ENCODE data around the gene RPS21. TPM values are rescaled to one million over a fixed set of nuclear protein-coding genes. Genes with fewer than 3 reads are reported as not detected.

RPS21 gene
- polyA plus RNA-seq, 1 donor from 2014 or later, result 1,633 TPM

- Histone ChIP-seq H3K27ac (ENCODE audit: low read length) (no peak overlapping the region), H3F3A (ENCODE audit: insufficient read depth, low read length, poor library complexity, severe bottlenecking) (no peaks in the 10 kb centered on the region), H3K79me2 (replicated peaks; ENCODE audit: insufficient read depth, low read length) (no peaks in the 10 kb centered on the region), H3K4me3 (ENCODE audit: low read length) (no peak overlapping the region), H3K27me3 (ENCODE audit: insufficient read depth, low read depth, low read length) (no peaks in the 10 kb centered on the region), H3K9ac (ENCODE audit: low read length) (no peak overlapping the region), H3K4me2 (ENCODE audit: low read length) (no peak overlapping the region), H4K20me1 (ENCODE audit: insufficient read depth) (no peaks in the 10 kb centered on the region), H3K36me3 (ENCODE audit: insufficient read depth, low read length) (no peaks in the 10 kb centered on the region), H3K9me2 (ENCODE audit: insufficient read depth, low read length) (no peaks in the 10 kb centered on the region), H3K9me3 (ENCODE audit: low read length) (no peaks in the 10 kb centered on the region), H2AFZ (ENCODE audit: low read depth, low read length) (no peak overlapping the region)
- TF ChIP-seq SMC3 (conservative IDR thresholded peaks at IDR 0.05; ENCODE audit: poor library complexity) (no peak), REST (IDR thresholded peaks at IDR 0.05; ENCODE audit: borderline replicate concordance) (no peak), MXI1 (conservative IDR thresholded peaks at IDR 0.05; ENCODE audit: poor library complexity, severe bottlenecking) (no peak), EZH2 (IDR thresholded peaks at IDR 0.05; ENCODE audit: borderline replicate concordance, insufficient read depth, low read length, poor library complexity, severe bottlenecking) (no peak), RAD21 (conservative IDR thresholded peaks at IDR 0.05) (no peak), TAF1 (IDR thresholded peaks at IDR 0.05; ENCODE audit: low read depth) (no peak), EP300 (conservative IDR thresholded peaks at IDR 0.05; ENCODE audit: poor library complexity, severe bottlenecking) (no peak), POLR2AphosphoS5 (IDR thresholded peaks at IDR 0.05) (no peak)
- TF ChIP-seq, protein P1, sequence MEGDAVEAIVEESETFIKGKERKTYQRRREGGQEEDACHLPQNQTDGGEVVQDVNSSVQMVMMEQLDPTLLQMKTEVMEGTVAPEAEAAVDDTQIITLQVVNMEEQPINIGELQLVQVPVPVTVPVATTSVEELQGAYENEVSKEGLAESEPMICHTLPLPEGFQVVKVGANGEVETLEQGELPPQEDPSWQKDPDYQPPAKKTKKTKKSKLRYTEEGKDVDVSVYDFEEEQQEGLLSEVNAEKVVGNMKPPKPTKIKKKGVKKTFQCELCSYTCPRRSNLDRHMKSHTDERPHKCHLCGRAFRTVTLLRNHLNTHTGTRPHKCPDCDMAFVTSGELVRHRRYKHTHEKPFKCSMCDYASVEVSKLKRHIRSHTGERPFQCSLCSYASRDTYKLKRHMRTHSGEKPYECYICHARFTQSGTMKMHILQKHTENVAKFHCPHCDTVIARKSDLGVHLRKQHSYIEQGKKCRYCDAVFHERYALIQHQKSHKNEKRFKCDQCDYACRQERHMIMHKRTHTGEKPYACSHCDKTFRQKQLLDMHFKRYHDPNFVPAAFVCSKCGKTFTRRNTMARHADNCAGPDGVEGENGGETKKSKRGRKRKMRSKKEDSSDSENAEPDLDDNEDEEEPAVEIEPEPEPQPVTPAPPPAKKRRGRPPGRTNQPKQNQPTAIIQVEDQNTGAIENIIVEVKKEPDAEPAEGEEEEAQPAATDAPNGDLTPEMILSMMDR (IDR thresholded peaks at IDR 0.05; ENCODE audit: poor library complexity, severe bottlenecking), result no peak
Measured at GRCh38 chr20:62359043-62359490, 27.8 kb upstream of the RPS21 start.

GRCh38 chr20:62359491-62360121 lies 27.3 kb upstream of the RPS21 start:
- H2AFZ ChIP-seq (ENCODE audit: low read depth, low read length), result no peak overlapping the region
- H3F3A ChIP-seq (ENCODE audit: insufficient read depth, low read length, poor library complexity, severe bottlenecking), result no peaks in the 10 kb centered on the region
- H3K27ac ChIP-seq (ENCODE audit: low read length), result no peak overlapping the region
- no peaks in the 10 kb centered on the region for H3K9me3 ChIP-seq (ENCODE audit: low read length)
- H3K4me3 ChIP-seq (ENCODE audit: low read length), result no peak overlapping the region
- H4K20me1 ChIP-seq (ENCODE audit: insufficient read depth), result no peaks in the 10 kb centered on the region
- H3K36me3 ChIP-seq (ENCODE audit: insufficient read depth, low read length), result no peaks in the 10 kb centered on the region
- no peak overlapping the region for H3K9ac ChIP-seq (ENCODE audit: low read length)
- no peaks in the 10 kb centered on the region for H3K79me2 ChIP-seq (replicated peaks; ENCODE audit: insufficient read depth, low read length)
- H3K4me2 ChIP-seq (ENCODE audit: low read length), result no peak overlapping the region
- no peak for TF ChIP-seq REST (IDR thresholded peaks at IDR 0.05; ENCODE audit: borderline replicate concordance)
- no peak for TF ChIP-seq EZH2 (IDR thresholded peaks at IDR 0.05; ENCODE audit: borderline replicate concordance, insufficient read depth, low read length, poor library complexity, severe bottlenecking)
- no peak for TF ChIP-seq RAD21 (conservative IDR thresholded peaks at IDR 0.05)
- TF ChIP-seq POLR2AphosphoS5 (IDR thresholded peaks at IDR 0.05), result no peak
- TF ChIP-seq MXI1 (conservative IDR thresholded peaks at IDR 0.05; ENCODE audit: poor library complexity, severe bottlenecking), result no peak
- TF ChIP-seq SMC3 (conservative IDR thresholded peaks at IDR 0.05; ENCODE audit: poor library complexity), result no peak
- no peak for TF ChIP-seq TAF1 (IDR thresholded peaks at IDR 0.05; ENCODE audit: low read depth)
- no peaks in the 10 kb centered on the region for H3K27me3 ChIP-seq (ENCODE audit: insufficient read depth, low read depth, low read length)
- no peaks in the 10 kb centered on the region for H3K9me2 ChIP-seq (ENCODE audit: insufficient read depth, low read length)

Measured in neural cell (in vitro differentiated cells).